Astrocyte (in vitro differentiated cells and primary cell): ENCODE measurements around the gene CRTC1. TPM values are rescaled to one million over a fixed set of nuclear protein-coding genes. Genes with fewer than 3 reads are reported as not detected.

Experiments
- DNase-seq: peaks from one replicate; pipeline ENCODE4 v3.0.0-alpha.2; 2010; ENCODE audit warnings: low read depth
- FAIRE-seq: peaks from 2 replicates; lab custom pipeline; 2011; peaks lifted over from hg19 to GRCh38; lab: Jason Lieb, UNC
- H2AFZ ChIP-seq: 2 replicates; pipeline ENCODE4 v1.6.0; 2012; ENCODE audit warnings: low read depth, low read length, inconsistent platforms
- H3K27ac ChIP-seq: 2 replicates; pipeline ENCODE4 v1.5.1; 2011; ENCODE audit warnings: low read depth, low read length, inconsistent platforms
- H3K27me3 ChIP-seq: 2 replicates; pipeline ENCODE4 v1.6.0; 2011; ENCODE audit warnings: low read length, inconsistent platforms; ENCODE audit not compliant: insufficient read depth
- H3K36me3 ChIP-seq: 2 replicates; pipeline ENCODE4 v1.5.1; 2011; ENCODE audit warnings: low read length, inconsistent platforms; ENCODE audit not compliant: insufficient read depth
- H3K4me1 ChIP-seq: 2 replicates; pipeline ENCODE4 v1.5.1; 2011; ENCODE audit warnings: low read length, inconsistent platforms; ENCODE audit not compliant: insufficient read depth
- H3K4me2 ChIP-seq: 2 replicates; pipeline ENCODE4 v1.6.0; 2012; ENCODE audit warnings: low read length, inconsistent platforms
- H3K4me3 ChIP-seq: 2 replicates; pipeline ENCODE4 v1.5.1; 2011; ENCODE audit warnings: low read depth, mild to moderate bottlenecking, low read length, inconsistent platforms; ENCODE audit not compliant: insufficient read depth
- H3K79me2 ChIP-seq: 2 replicates; pipeline ENCODE4 v1.6.0; 2012; ENCODE audit warnings: mild to moderate bottlenecking, low read length, inconsistent platforms; ENCODE audit not compliant: insufficient read depth
- H3K9ac ChIP-seq: 2 replicates; pipeline ENCODE4 v1.6.0; 2012; ENCODE audit warnings: mild to moderate bottlenecking, low read length, inconsistent platforms
- H3K9me3 ChIP-seq: 2 replicates; pipeline ENCODE4 v1.5.1; 2012; ENCODE audit warnings: low read depth, mild to moderate bottlenecking, low read length, inconsistent platforms; ENCODE audit not compliant: insufficient read depth
- H4K20me1 ChIP-seq: 2 replicates; pipeline ENCODE4 v1.6.0; 2012; ENCODE audit warnings: low read length, inconsistent platforms; ENCODE audit not compliant: insufficient read depth
- H3K27ac Mint-ChIP-seq: one replicate; pipeline ENCODE4 v1.8.0; 2021; ENCODE audit warnings: mild to moderate bottlenecking, mixed read lengths; ENCODE audit not compliant: unreplicated experiment
- H3K27me3 Mint-ChIP-seq: one replicate; pipeline ENCODE4 v1.8.0; 2021; ENCODE audit warnings: low read depth, mixed read lengths; ENCODE audit not compliant: unreplicated experiment
- H3K36me3 Mint-ChIP-seq: one replicate; pipeline ENCODE4 v1.8.0; 2021; ENCODE audit warnings: low read depth, mixed read lengths; ENCODE audit not compliant: unreplicated experiment
- H3K4me1 Mint-ChIP-seq: one replicate; pipeline ENCODE4 v1.8.0; 2021; ENCODE audit warnings: low read depth, mixed read lengths; ENCODE audit not compliant: unreplicated experiment
- H3K4me3 Mint-ChIP-seq: one replicate; pipeline ENCODE4 v1.8.0; 2021; ENCODE audit warnings: mild to moderate bottlenecking, moderate library complexity, mixed read lengths; ENCODE audit not compliant: unreplicated experiment
- H3K9me3 Mint-ChIP-seq: one replicate; pipeline ENCODE4 v1.8.0; 2021; ENCODE audit warnings: mild to moderate bottlenecking, mixed read lengths; ENCODE audit not compliant: unreplicated experiment
- EZH2 ChIP-seq: IDR thresholded peaks from 2 replicates; pipeline ENCODE4 v1.6.1; 2012; ENCODE audit warnings: mild to moderate bottlenecking, low read length, inconsistent platforms; ENCODE audit not compliant: insufficient read depth
- total RNA-seq: library from RNA; stranded (reverse); gene quantifications from 2 replicates; pipeline ENCODE4 v1.2.1, GENCODE V29; 2021
- TF ChIP-seq, protein P1 (sequence below): IDR thresholded peaks from 2 replicates; pipeline ENCODE4 v1.5.1; 2011; ENCODE audit warnings: low read depth, mild to moderate bottlenecking, inconsistent platforms, low read length, moderate library complexity; ENCODE audit not compliant: insufficient read depth

CRTC1 gene
- total RNA-seq, 1 donor from 2014 or later = 8.4 TPM

DNA sequence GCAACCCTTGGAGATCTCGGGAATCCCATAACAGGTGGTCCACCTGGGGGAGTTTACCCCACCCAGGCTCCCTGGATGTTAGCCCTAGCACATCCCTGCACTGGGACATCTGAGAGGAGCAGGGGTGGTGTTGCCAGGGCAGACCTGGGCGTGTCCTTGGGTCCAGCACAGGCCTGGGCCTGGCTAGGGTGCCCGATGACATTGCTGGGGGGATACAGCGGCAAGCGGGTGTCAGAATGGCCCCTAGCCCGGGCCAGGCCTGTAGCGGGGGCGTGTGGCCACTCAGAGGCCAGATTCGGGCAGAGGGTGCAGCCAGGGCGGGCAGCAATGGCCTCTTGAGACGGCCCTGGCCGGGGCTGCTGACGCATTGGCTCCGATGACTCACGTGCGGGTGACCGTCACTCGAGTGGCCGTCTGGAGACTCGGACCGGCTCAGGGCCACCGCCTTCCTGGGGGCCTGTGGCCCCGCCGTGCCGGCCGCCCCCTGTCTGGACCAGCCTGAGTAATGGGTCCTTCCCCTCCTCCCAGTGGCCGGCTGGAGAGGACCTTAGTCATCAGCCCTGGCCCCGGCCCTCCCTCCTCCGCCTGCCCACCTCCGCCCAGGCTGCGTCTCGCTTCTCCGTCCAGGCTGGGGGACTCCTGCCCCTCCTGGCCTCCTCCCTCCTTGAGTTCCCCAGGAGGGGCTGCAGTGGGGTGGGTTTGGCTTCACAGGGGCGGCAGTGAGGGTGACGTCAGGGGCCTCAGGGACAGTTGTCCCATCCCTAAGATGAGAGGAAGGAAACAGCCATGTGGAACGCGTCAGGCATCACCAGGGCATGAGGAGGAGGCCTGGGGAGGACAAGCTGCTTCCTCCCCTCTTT lies 23.2 kb upstream of the CRTC1 start:
- peak overlapping the region; percentile 20 for H2AFZ ChIP-seq
- peaks cover 7% of the 10 kb centered on the region for H4K20me1 ChIP-seq
- Mint-ChIP-seq H3K4me3 (no peak overlapping the region), H3K36me3 (no peaks in the 10 kb centered on the region), H3K9me3 (no peaks in the 10 kb centered on the region), H3K4me1 (peaks cover 42% of the 10 kb centered on the region), H3K27ac (peak overlapping the region; percentile 58), H3K27me3 (peaks cover 2% of the 10 kb centered on the region)
- TF ChIP-seq, protein P1, sequence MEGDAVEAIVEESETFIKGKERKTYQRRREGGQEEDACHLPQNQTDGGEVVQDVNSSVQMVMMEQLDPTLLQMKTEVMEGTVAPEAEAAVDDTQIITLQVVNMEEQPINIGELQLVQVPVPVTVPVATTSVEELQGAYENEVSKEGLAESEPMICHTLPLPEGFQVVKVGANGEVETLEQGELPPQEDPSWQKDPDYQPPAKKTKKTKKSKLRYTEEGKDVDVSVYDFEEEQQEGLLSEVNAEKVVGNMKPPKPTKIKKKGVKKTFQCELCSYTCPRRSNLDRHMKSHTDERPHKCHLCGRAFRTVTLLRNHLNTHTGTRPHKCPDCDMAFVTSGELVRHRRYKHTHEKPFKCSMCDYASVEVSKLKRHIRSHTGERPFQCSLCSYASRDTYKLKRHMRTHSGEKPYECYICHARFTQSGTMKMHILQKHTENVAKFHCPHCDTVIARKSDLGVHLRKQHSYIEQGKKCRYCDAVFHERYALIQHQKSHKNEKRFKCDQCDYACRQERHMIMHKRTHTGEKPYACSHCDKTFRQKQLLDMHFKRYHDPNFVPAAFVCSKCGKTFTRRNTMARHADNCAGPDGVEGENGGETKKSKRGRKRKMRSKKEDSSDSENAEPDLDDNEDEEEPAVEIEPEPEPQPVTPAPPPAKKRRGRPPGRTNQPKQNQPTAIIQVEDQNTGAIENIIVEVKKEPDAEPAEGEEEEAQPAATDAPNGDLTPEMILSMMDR = no peak
- TF ChIP-seq EZH2 = no peak
- H3K27ac ChIP-seq = peak overlapping the region; percentile 65
- H3K27me3 ChIP-seq = no peaks in the 10 kb centered on the region
- peak overlapping the region; percentile 80 for H3K4me2 ChIP-seq
- peak; percentile 72 for DNase-seq
- H3K36me3 ChIP-seq = no peaks in the 10 kb centered on the region
- H3K9me3 ChIP-seq = no peaks in the 10 kb centered on the region
- peaks cover 42% of the 10 kb centered on the region for H3K4me1 ChIP-seq
- no peaks in the 10 kb centered on the region for H3K79me2 ChIP-seq
- H3K4me3 ChIP-seq = peak overlapping the region; percentile 13
- no peak for FAIRE-seq
- peak overlapping the region; percentile 72 for H3K9ac ChIP-seq

GRCh38 chr19:18660939-18661670 lies 22.4 kb upstream of the CRTC1 start:
- Mint-ChIP-seq H3K27ac (no peak overlapping the region), H3K4me3 (peak overlapping the region; percentile 22), H3K27me3 (peaks cover 2% of the 10 kb centered on the region), H3K9me3 (no peaks in the 10 kb centered on the region), H3K36me3 (no peaks in the 10 kb centered on the region), H3K4me1 (peaks cover 42% of the 10 kb centered on the region)
- no peak for FAIRE-seq
- H3K27me3 ChIP-seq = no peaks in the 10 kb centered on the region
- H3K4me3 ChIP-seq = peak overlapping the region; percentile 13
- H3K4me2 ChIP-seq = peak overlapping the region; percentile 80
- H3K36me3 ChIP-seq = no peaks in the 10 kb centered on the region
- H2AFZ ChIP-seq = peak overlapping the region; percentile 20
- H3K9me3 ChIP-seq = no peaks in the 10 kb centered on the region
- TF ChIP-seq, protein P1 = no peak
- no peak for TF ChIP-seq EZH2
- peaks cover 7% of the 10 kb centered on the region for H4K20me1 ChIP-seq
- H3K27ac ChIP-seq = peak overlapping the region; percentile 65
- peak overlapping the region; percentile 72 for H3K9ac ChIP-seq
- H3K4me1 ChIP-seq = peaks cover 42% of the 10 kb centered on the region
- H3K79me2 ChIP-seq = no peaks in the 10 kb centered on the region
- no peak for DNase-seq
